Measurements from ENCODE around the gene ABLIM2. TPM values are rescaled to one million over a fixed set of nuclear protein-coding genes. Genes with fewer than 3 reads are reported as not detected.

Gene ABLIM2
- total RNA-seq, 4 donors from 2014 or later = 5.9 to 20.0 (median 8.6) TPM

DNA sequence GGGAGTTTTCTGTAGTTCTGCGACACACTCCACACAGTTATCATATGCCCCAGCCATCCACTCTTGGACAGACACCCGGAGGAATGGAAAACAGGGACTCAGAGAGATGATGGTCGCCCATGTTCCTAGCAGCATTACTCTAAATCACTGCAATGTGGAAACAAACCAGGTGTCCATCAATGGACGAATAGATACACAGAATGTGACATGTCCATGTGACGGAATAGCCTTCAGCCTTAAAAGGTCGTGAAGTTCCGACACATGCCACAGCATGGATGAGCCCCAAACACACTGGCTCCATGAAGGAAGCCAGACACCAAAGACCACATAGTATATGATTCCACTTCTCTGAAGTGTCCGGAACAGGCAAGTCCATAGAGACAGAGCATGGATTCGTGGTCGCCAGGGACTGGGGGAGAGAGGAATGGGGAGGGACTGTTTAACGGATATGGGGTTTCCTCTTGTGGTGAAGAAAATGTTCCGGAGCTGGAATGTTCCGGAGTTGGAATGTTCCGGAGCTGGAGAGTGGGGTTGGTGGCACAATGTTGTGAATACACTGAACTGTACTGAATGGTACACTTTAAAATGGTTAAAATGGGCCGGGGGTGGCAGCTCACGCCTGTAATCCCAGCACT, 190.2 kb downstream of the ABLIM2 start:
- TF ChIP-seq, protein P1, sequence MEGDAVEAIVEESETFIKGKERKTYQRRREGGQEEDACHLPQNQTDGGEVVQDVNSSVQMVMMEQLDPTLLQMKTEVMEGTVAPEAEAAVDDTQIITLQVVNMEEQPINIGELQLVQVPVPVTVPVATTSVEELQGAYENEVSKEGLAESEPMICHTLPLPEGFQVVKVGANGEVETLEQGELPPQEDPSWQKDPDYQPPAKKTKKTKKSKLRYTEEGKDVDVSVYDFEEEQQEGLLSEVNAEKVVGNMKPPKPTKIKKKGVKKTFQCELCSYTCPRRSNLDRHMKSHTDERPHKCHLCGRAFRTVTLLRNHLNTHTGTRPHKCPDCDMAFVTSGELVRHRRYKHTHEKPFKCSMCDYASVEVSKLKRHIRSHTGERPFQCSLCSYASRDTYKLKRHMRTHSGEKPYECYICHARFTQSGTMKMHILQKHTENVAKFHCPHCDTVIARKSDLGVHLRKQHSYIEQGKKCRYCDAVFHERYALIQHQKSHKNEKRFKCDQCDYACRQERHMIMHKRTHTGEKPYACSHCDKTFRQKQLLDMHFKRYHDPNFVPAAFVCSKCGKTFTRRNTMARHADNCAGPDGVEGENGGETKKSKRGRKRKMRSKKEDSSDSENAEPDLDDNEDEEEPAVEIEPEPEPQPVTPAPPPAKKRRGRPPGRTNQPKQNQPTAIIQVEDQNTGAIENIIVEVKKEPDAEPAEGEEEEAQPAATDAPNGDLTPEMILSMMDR (IDR thresholded peaks at IDR 0.05; ENCODE audit: low read depth) = no peak

DNA sequence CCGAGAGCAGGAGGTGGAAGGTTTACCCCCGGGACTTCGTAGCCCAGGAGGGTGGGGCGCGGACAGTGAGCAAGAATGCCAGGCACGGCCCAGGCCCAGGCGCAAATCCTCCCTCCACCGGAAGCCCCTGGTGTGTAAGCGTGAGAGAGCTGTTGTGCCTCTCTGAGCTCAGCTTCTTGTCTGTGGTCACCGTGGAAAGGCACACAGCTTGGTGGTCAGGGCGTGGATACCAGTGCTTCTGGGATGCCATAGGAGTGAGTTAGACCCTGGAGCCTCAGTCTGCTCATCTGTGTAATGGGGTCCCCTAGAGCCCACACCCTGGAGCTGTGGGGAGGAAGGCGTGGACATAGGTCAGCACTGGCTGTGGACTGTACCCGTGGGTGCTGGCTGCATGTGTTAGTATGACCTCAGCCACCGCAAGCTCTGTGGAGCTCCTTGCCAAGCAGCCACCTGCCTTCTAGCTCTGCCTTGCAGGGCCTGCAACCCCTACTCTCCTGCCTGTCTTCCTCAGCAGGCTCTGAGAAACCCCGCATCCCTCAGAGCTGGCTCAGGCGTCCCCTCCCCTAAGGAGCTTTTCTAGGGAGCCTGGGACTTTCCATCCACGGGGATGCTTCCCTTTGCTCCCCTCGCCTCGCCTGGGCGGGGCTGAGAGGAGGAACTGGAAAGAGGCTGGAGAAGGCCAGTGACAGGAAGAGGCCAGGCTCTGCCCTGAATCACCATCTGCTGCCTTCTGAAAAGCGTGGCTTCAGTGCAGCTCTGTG, 190.9 kb downstream of the ABLIM2 start:
- TF ChIP-seq, protein P1 (IDR thresholded peaks at IDR 0.05; ENCODE audit: low read depth) = no peak

DNA sequence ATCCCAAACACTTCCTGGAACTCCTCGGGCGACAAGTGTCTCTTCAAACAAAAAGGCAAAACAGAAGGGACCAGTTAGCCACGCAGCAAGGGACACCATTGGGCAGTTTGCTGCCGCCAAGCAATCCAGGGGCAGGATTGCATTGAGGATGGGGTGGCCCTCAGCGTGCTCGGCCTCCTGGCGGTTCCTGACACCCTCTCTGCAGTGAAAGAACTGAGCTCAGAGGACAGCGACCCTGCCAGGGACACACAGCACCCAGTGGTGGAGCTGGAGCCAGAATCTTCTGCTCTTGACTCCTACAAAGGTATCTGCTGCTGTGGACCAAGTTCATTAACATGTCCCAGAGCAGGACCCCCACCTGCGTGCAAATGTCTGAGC, 191.6 kb downstream of the ABLIM2 start:
- TF ChIP-seq, protein P1 (IDR thresholded peaks at IDR 0.05; ENCODE audit: low read depth) = no peak

DNA sequence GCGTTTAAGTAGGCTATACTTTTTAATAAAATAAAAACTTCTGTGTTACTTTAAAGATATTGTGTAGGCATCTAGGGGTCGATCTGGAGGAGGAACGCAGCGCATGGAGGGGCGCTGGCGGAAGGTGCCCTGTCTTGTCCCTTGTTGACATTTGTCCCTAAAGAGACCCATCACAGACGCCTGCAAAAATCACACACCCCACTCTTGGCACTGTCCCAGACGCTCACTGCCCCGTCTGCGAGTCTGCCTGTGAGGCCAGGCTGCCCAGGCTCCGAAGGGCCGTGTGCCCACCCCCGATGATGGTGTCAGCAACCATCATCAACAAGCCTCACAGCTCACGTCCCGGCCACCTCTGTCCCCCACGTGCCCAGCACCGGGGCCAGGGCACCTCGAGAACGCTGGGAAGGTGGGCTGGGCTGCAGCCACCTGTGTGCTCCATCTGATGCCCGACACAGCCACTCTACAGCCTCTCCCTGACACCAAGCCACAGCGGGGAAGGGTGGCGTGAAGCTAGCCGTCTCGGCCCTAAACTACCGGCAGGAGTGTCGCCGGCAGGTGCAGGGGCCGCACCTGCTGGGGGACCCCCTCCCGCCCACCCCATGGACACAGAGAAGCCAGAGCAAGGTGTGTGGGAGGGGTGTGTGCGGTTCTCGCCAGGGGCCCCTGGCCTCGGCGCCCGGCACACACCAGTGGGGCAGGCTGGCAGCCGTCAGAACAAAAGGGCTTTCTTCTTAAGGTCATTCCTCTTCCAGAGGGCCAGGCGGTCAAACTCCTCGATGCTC, 192.1 kb downstream of the ABLIM2 start:
- TF ChIP-seq, protein P1 (IDR thresholded peaks at IDR 0.05; ENCODE audit: low read depth) = no peak

DNA sequence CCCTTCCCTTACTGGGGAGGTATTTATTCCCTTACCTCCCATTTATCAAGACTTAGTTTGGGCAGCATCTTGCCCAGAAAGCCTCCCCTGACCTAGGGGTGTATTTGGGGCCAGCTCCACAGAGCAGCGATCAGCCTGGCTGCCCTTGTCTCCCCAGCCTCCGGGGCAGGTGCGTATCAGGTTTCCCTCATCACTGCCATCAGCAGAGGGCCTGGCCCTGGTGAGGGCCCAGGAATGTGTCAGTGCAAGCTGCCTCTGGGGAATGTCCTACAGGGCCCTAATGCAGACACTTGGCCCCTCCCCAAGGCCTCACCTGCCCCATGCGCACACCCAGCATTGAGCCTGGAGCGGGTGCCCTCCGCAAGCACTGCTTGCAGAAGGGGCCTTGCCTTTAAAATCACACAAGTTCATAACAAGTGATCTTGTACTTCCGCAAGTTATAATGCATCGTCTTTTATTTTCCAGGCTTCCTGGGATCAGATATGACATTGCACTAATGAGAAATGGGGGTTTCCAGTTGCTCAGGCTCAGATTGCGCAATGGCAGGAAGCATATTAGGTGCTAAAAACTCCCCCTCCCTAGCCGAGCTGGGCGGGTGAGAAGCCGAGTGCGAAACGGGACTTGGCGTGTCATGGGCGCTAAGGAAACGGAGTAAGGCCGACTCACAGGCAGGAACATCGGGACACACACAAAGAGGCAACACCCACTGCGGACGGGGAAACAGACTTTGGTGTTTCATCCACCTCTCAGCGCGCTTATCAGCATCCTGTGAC, 193.5 kb downstream of the ABLIM2 start:
- TF ChIP-seq, protein P1 (IDR thresholded peaks at IDR 0.05; ENCODE audit: low read depth) = no peak

DNA sequence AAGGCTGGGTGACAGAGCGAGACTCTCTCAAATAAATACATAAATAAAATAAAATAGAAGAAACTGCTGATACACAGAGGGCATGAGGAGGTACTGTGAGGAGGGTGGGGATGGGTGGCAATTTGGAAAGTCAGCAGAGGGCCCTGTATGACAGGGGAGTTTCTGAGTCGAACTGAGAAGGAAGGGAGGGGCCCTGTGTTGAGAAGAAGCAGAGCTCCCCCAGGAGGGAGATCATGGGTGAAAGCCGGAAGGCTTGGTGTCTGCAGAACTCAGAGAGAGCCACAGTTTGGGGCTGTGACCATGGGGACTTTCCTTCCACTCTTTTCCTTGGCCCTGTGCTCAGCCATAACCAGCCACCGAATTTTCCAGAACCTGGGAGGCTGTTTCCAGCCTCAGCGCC, 194.2 kb downstream of the ABLIM2 start:
- TF ChIP-seq, protein P1 (IDR thresholded peaks at IDR 0.05; ENCODE audit: low read depth) = no peak
